Spinal cord (tissue), 10 donors: Measurements from ENCODE around the gene CNOT11. TPM values are rescaled to one million over a fixed set of nuclear protein-coding genes. Genes with fewer than 3 reads are reported as not detected.

ENCODE experiments used
- DNase-seq, 6 donors: peaks; one replicate each; pipeline versions ENCODE4 v3.0.0 to v3.0.0-alpha.2; 2013 to 2015; ENCODE audit warnings: low spot score in 6 of 6, low read depth in 4 of 6
- H3K27ac ChIP-seq: one replicate; pipeline ENCODE4 v1.5.1; 2013; ENCODE audit warnings: low read depth, low read length, control low read depth
- H3K27me3 ChIP-seq: one replicate; pipeline ENCODE4 v1.6.1; 2013; ENCODE audit warnings: low read length; ENCODE audit not compliant: control insufficient read depth, insufficient read depth
- H3K36me3 ChIP-seq: one replicate; pipeline ENCODE4 v1.6.1; 2013; ENCODE audit warnings: low read length; ENCODE audit not compliant: control insufficient read depth, insufficient read depth
- H3K4me1 ChIP-seq: one replicate; pipeline ENCODE4 v1.6.1; 2013; ENCODE audit warnings: low read length; ENCODE audit not compliant: control insufficient read depth, insufficient read depth
- H3K4me3 ChIP-seq: one replicate; pipeline ENCODE4 v1.5.1; 2013; ENCODE audit warnings: low read depth, low read length, control low read depth
- H3K9me3 ChIP-seq: one replicate; pipeline ENCODE4 v1.6.1; 2013; ENCODE audit warnings: low read length; ENCODE audit not compliant: control insufficient read depth, insufficient read depth
- WGBS: methylation state at CpG from one replicate; pipeline ENCODE4 v1.1.5; 2013; ENCODE audit warnings: missing lambda C conversion rate; ENCODE audit not compliant: insufficient coverage; 5-methylcytosine and 5-hydroxymethylcytosine counted together
- polyA plus RNA-seq, 2 donors: library from polyadenylated mRNA; unstranded; fragments of 120-200 nt; gene quantifications; one replicate each; pipeline ENCODE4 v1.2.1, GENCODE V29; 2013; ENCODE audit not compliant: insufficient read length in 2 of 2
- total RNA-seq, 2 donors: library from RNA; depleted of rRNA in 1 of 2; stranded (reverse); fragments of 120-200 nt in 1 of 2; fragments of >200 nt in 1 of 2; gene quantifications; one replicate each; pipeline versions ENCODE4 v1.2.3 to v1.2.4, GENCODE V29; 2013 to 2014
- donor health status: healthy.

The CNOT11 gene
- total and polyA plus RNA-seq, 4 donors, result 18.6 to 42.5 (median 33.1) TPM

- H3K27me3 ChIP-seq, result no peaks in the 10 kb centered on the region
- no peak overlapping the region for H3K27ac ChIP-seq
- no peaks in the 10 kb centered on the region for H3K9me3 ChIP-seq
- H3K36me3 ChIP-seq, result peaks cover 6% of the 10 kb centered on the region
- WGBS, result no CpG with 5 or more reads among the region's 1 CpG
- no peak for DNase-seq
- H3K4me1 ChIP-seq, result peaks cover 25% of the 10 kb centered on the region
- H3K4me3 ChIP-seq, result no peak overlapping the region
Observed at GRCh38 chr2:101303688-101304087, 51.0 kb downstream of the CNOT11 start.

GRCh38 chr2:101305035-101305434 is 52.3 kb downstream of the CNOT11 start:
- Histone ChIP-seq H3K4me3 (no peak overlapping the region), H3K36me3 (peaks cover 6% of the 10 kb centered on the region), H3K9me3 (no peaks in the 10 kb centered on the region), H3K27ac (no peak overlapping the region), H3K4me1 (peaks cover 29% of the 10 kb centered on the region), H3K27me3 (no peaks in the 10 kb centered on the region)
- WGBS, result 81% methylated on average over 4 of the region's 4 CpGs
- DNase-seq, result no peak

GRCh38 chr2:101305492-101306078 is 52.9 kb downstream of the CNOT11 start:
- Histone ChIP-seq H3K27ac (no peak overlapping the region), H3K4me1 (peaks cover 29% of the 10 kb centered on the region), H3K27me3 (no peaks in the 10 kb centered on the region), H3K9me3 (no peaks in the 10 kb centered on the region), H3K36me3 (peaks cover 6% of the 10 kb centered on the region), H3K4me3 (no peak overlapping the region)
- WGBS, result no CpG with 5 or more reads among the region's 7 CpGs
- DNase-seq, result no peak

GRCh38 chr2:101306410-101306809 is 53.7 kb downstream of the CNOT11 start:
- WGBS, result 73% methylated on average over 7 of the region's 7 CpGs
- Histone ChIP-seq H3K36me3 (peaks cover 6% of the 10 kb centered on the region), H3K9me3 (no peaks in the 10 kb centered on the region), H3K27me3 (no peaks in the 10 kb centered on the region), H3K4me1 (peaks cover 26% of the 10 kb centered on the region), H3K27ac (no peak overlapping the region), H3K4me3 (peak overlapping the region; percentile 80)
- DNase-seq, result no peak

- Histone ChIP-seq H3K4me1 (peaks cover 26% of the 10 kb centered on the region), H3K4me3 (peak overlapping the region; percentile 80), H3K36me3 (peaks cover 5% of the 10 kb centered on the region), H3K27ac (no peak overlapping the region), H3K9me3 (no peaks in the 10 kb centered on the region), H3K27me3 (no peaks in the 10 kb centered on the region)
- no peak for DNase-seq
- WGBS, result 14% methylated on average over 1 of the region's 9 CpGs
Observed at GRCh38 chr2:101307503-101307902, 54.8 kb downstream of the CNOT11 start.

GRCh38 chr2:101307950-101308431 is 55.3 kb downstream of the CNOT11 start:
- DNase-seq, result peak in 2 of 6 donors; percentile 17 to 42
- 1% methylated on average over 57 of the region's 57 CpGs for WGBS

GRCh38 chr2:101308432-101309210 is 55.9 kb downstream of the CNOT11 start, which contains the start of gene RNF149:
Gene RNF149 (minus strand): TSS chr2:101308701. CDS start chr2:101308588, 113 bp downstream.
- peaks cover 26% of the 10 kb centered on the region for H3K4me1 ChIP-seq
- H3K27ac ChIP-seq, result peak within 1 kb of the TSS; percentile 73
- peak; percentile 78 to 97 (median 86) for DNase-seq
- H3K36me3 ChIP-seq, result peaks cover 3% of the 10 kb centered on the region
- under 1% methylated on average over 70 of the region's 76 CpGs for WGBS
- no peaks in the 10 kb centered on the region for H3K27me3 ChIP-seq
- H3K9me3 ChIP-seq, result no peaks in the 10 kb centered on the region
- peak within 1 kb of the TSS; percentile 80 for H3K4me3 ChIP-seq

More at GRCh38 chr2:101307950-101308431, 55.3 kb downstream of the CNOT11 start:
- Histone ChIP-seq H3K27me3 (no peaks in the 10 kb centered on the region), H3K4me3 (peak overlapping the region; percentile 80), H3K4me1 (peaks cover 26% of the 10 kb centered on the region), H3K36me3 (peaks cover 3% of the 10 kb centered on the region), H3K9me3 (no peaks in the 10 kb centered on the region), H3K27ac (no peak overlapping the region)

- WGBS, result 81% methylated on average over 8 of the region's 10 CpGs
- Histone ChIP-seq H3K36me3 (peaks cover 3% of the 10 kb centered on the region), H3K27ac (no peak overlapping the region), H3K4me1 (peaks cover 22% of the 10 kb centered on the region), H3K9me3 (no peaks in the 10 kb centered on the region), H3K4me3 (no peak overlapping the region), H3K27me3 (no peaks in the 10 kb centered on the region)
- DNase-seq, result no peak
Observed at GRCh38 chr2:101310090-101310833, 57.6 kb downstream of the CNOT11 start.

GRCh38 chr2:101310834-101311695 is 58.4 kb downstream of the CNOT11 start:
- WGBS, result 80% methylated on average over 1 of the region's 7 CpGs
- H3K4me1 ChIP-seq, result peaks cover 19% of the 10 kb centered on the region
- no peak overlapping the region for H3K4me3 ChIP-seq
- H3K27me3 ChIP-seq, result no peaks in the 10 kb centered on the region
- H3K27ac ChIP-seq, result no peak overlapping the region
- no peak for DNase-seq
- no peaks in the 10 kb centered on the region for H3K9me3 ChIP-seq
- no peaks in the 10 kb centered on the region for H3K36me3 ChIP-seq
